K562 (cell line): ENCODE measurements around the gene WASF3.

ENCODE experiments used
- GABPA ChIP-seq: fragments of 200-800 bp; sonication (Bioruptor generic); conservative IDR thresholded peaks from 2 replicates; pipeline ENCODE4 v1.6.1; 2016; ENCODE audit warnings: low read depth, missing genetic modification characterization, missing compliant biosample characterization
- JUN ChIP-seq, 2 experiments: sonication (generic) in 1 of 2; formaldehyde crosslinking in 1 of 2; IDR thresholded peaks; 2 replicates each; pipeline versions ENCODE4 v1.6.1 to v1.8.0; 2012 to 2022; ENCODE audit warnings: borderline replicate concordance in 2 of 2, mild to moderate bottlenecking in 2 of 2, improper control_type of control experiment in 1 of 2, low read depth in 1 of 2, low read length in 1 of 2, missing genetic modification reagents in 1 of 2
- JUND ChIP-seq, 2 experiments: IDR thresholded peaks; 2 replicates in 1 of 2; 3 replicates in 1 of 2; pipeline ENCODE4 v1.6.1; 2011; ENCODE audit warnings: borderline replicate concordance in 2 of 2, low read depth in 2 of 2, low read length in 2 of 2, improper control_type of control experiment in 1 of 2, missing biosample characterization in 1 of 2, missing genetic modification characterization in 1 of 2, missing genetic modification reagents in 1 of 2
- KAT2B ChIP-seq: IDR thresholded peaks from one replicate; pipeline ENCODE4 v1.6.1; 2012; ENCODE audit warnings: low read depth, mild to moderate bottlenecking, control low read depth, inconsistent platforms, low read length, moderate library complexity
- POLR2A ChIP-seq: fragments of 450-650 bp; conservative IDR thresholded peaks from 2 replicates; pipeline ENCODE4 v1.6.1; 2016
- POLR2AphosphoS5 ChIP-seq: IDR thresholded peaks from 2 replicates; pipeline ENCODE4 v1.6.1; 2011; ENCODE audit warnings: mild to moderate bottlenecking, low read depth, low read length, moderate library complexity; ENCODE audit not compliant: control insufficient read depth, insufficient read depth
- ZNF197 ChIP-seq: fragments of 200-800 bp; sonication (Bioruptor generic); IDR thresholded peaks from 2 replicates; pipeline ENCODE4 v1.6.1; 2016; ENCODE audit warnings: low read depth, missing genetic modification characterization, missing compliant biosample characterization

DNA sequence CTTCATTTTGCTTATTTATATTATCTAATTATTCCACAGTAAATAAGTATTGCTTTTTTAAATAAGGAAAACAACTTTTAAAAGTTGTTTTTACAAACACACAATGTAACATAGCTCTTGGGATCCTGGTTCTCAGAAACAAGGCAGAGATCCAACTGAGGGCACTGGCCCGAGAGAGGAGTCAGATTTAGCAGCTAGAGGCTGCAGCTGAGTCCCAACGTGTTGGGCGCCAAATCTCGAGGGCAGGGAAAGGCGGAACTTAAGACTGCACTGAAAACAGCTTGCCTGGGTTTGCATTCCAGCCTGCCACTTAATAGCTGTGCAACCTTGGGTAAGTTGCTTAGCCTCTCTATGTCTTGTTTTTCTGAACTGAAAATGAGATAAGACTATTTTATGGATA is 16.4 kb upstream of the WASF3 start:
- TF ChIP-seq JUN (IDR thresholded peaks at IDR 0.05; ENCODE audit: borderline replicate concordance, low read depth, low read length) (no peak), JUN (CRISPR knock-in tag; IDR thresholded peaks at IDR 0.05; ENCODE audit: borderline replicate concordance) (no peak), GABPA (no peak), POLR2AphosphoS5 (no peak), JUND (IDR thresholded peaks at IDR 0.05; ENCODE audit: borderline replicate concordance, low read depth, low read length) (no peak), JUND (tag; IDR thresholded peaks at IDR 0.05; ENCODE audit: borderline replicate concordance, low read depth, low read length) (no peak), POLR2A (no peak), ZNF197 (CRISPR knock-in tag) (no peak), KAT2B (no peak)
